ENCODE measurements around the gene STEAP4. TPM values are rescaled to one million over a fixed set of nuclear protein-coding genes. Genes with fewer than 3 reads are reported as not detected.

Gene STEAP4
- total and polyA plus RNA-seq, 2 of the 13 experiments (the other 11 are each of a cell fraction or from before 2014, with no cell fraction given): not detected

- 40% methylated on average over 4 of the region's 4 CpGs for WGBS (ENCODE audit: low lambda C conversion rate)
- no peak overlapping the region for H3K4me2 ChIP-seq (ENCODE audit: low read depth, low read length)
- H3K27me3 ChIP-seq (ENCODE audit: control insufficient read depth in 1 of 2, insufficient read depth in 2 of 2, low read length in 2 of 2): peaks cover 0 to 38% of the 10 kb centered on the region in 2 experiments; a peak in 3 of 5 replicates
- no peak overlapping the region for H2AFZ ChIP-seq (ENCODE audit: low read length)
- H4K20me1 ChIP-seq (ENCODE audit: insufficient read depth, low read length): no peaks in the 10 kb centered on the region
- intact Hi-C loops (cut with micrococcal nuclease; ENCODE audit: unreplicated experiment) (no loop called here), in situ Hi-C loops (cut with HindIII; ENCODE audit: extremely low pct_ligation_motif_present, low pct_unique_long_range_greater_than_20kb) (loop anchor here (25.0 kb wide), 1 partner anchor 608 kb away; no protein-coding TSS in a partner anchor)
- no TSS peak for BruUV-seq (replicated peaks)
- no peak overlapping the region for H3K4me3 ChIP-seq (replicated peaks in 1 of 3; ENCODE audit: insufficient read depth in 1 of 3, low read depth in 2 of 3, low read length in 3 of 3)
- no peaks in the 10 kb centered on the region for H3K79me2 ChIP-seq (ENCODE audit: insufficient read depth, low read length)
- TF ChIP-seq RFX1 (IDR thresholded peaks at IDR 0.05): no peak
- no peak for TF ChIP-seq PHF20 (CRISPR knock-in tag; IDR thresholded peaks at IDR 0.05)
- TF ChIP-seq ZNF574 (CRISPR knock-in tag; IDR thresholded peaks at IDR 0.05): no peak
- TF ChIP-seq ZNF335 (CRISPR knock-in tag; IDR thresholded peaks at IDR 0.05): no peak
- TF ChIP-seq DDIT3 (CRISPR knock-in tag; IDR thresholded peaks at IDR 0.05): no peak
- no peak for TF ChIP-seq ARID2 (CRISPR knock-in tag; IDR thresholded peaks at IDR 0.05; ENCODE audit: borderline replicate concordance)
- no peak for TF ChIP-seq PRDM4 (CRISPR knock-in tag; IDR thresholded peaks at IDR 0.05; ENCODE audit: borderline replicate concordance)
- no peak for TF ChIP-seq RARG (CRISPR knock-in tag; IDR thresholded peaks at IDR 0.05; ENCODE audit: low read depth)
- no peak for TF ChIP-seq ZNF761 (CRISPR knock-in tag; conservative IDR thresholded peaks at IDR 0.05)
- TF ChIP-seq MXD4 (CRISPR knock-in tag; IDR thresholded peaks at IDR 0.05): no peak
- no peak for TF ChIP-seq U2AF1 (optimal IDR thresholded peaks at IDR 0.05; ENCODE audit: low read depth, low read length)
- TF ChIP-seq ATF5 (CRISPR knock-in tag; IDR thresholded peaks at IDR 0.05; ENCODE audit: low read depth): no peak
- TF ChIP-seq PPARG (CRISPR knock-in tag; conservative IDR thresholded peaks at IDR 0.05): no peak
- no peak for TF ChIP-seq ZBTB21 (CRISPR knock-in tag; IDR thresholded peaks at IDR 0.05)
- no peak for TF ChIP-seq PLSCR1 (CRISPR knock-in tag; IDR thresholded peaks at IDR 0.05; ENCODE audit: borderline replicate concordance)
- no peak for TF ChIP-seq ZNF766 (CRISPR knock-in tag; IDR thresholded peaks at IDR 0.05; ENCODE audit: borderline replicate concordance)
- no peak for TF ChIP-seq MXD3 (CRISPR knock-in tag; IDR thresholded peaks at IDR 0.05)
- no peak overlapping the region for H3K27ac ChIP-seq (ENCODE audit: extremely low read length, insufficient read depth, low read length)
- no peak overlapping the region for H3K9ac ChIP-seq (ENCODE audit: insufficient read depth, low read depth, low read length)
- no peak for FAIRE-seq
- ChIA-PET POLR2A (no interaction called here), CTCF (ENCODE audit: low intra/inter-chr PET ratio, low total read pairs) (no interaction called here)
- H3K9me3 ChIP-seq (ENCODE audit: low read length): no peaks in the 10 kb centered on the region
- no peak for DNase-seq (ENCODE audit: low spot score)
- no peak for ATAC-seq
- no peaks in the 10 kb centered on the region for H3K36me3 ChIP-seq (replicated peaks in 1 of 2; ENCODE audit: control insufficient read depth in 1 of 2, insufficient read depth in 2 of 2, low read length in 2 of 2)
- H3K4me1 ChIP-seq (ENCODE audit: insufficient read depth, low read length): peaks cover 31% of the 10 kb centered on the region
These were observed 77.2 kb downstream of the STEAP4 start for GRCh38 chr7:88229302-88229995.
